Thyroid gland (tissue), 4 donors: ENCODE results near the gene CYP19A1. TPM values are rescaled to one million over a fixed set of nuclear protein-coding genes. Genes with fewer than 3 reads are reported as not detected.

Source experiments
- DNase-seq, 2 donors: peaks; one replicate each; pipeline ENCODE4 v3.0.0-alpha.2; 2019
- H3K27ac ChIP-seq, 3 donors: fragments of 200-600 bp; sonication (generic); 1 replicate in 2 of 3; 2 replicates in 1 of 3; pipeline ENCODE4 v1.5.1; 2016 to 2019; ENCODE audit warnings: mild to moderate bottlenecking in 1 of 3, moderate library complexity in 1 of 3
- H3K27me3 ChIP-seq: fragments of 200-600 bp; sonication (generic); one replicate; pipeline ENCODE4 v1.5.1; 2019
- H3K36me3 ChIP-seq, 2 donors: fragments of 200-600 bp; sonication (generic); one replicate each; pipeline ENCODE4 v1.5.1; 2016 to 2019
- H3K4me1 ChIP-seq, 2 donors: fragments of 200-600 bp; sonication (generic); one replicate each; pipeline ENCODE4 v1.5.1; 2017 to 2019
- H3K4me3 ChIP-seq, 3 donors: fragments of 200-600 bp; sonication (generic); replicated peaks in 1 of 3; 1 replicate in 2 of 3; 2 replicates in 1 of 3; pipeline ENCODE4 v1.5.1; 2016; ENCODE audit warnings: mild to moderate bottlenecking in 1 of 3
- H3K9me3 ChIP-seq: fragments of 200-600 bp; sonication (generic); one replicate; pipeline ENCODE4 v1.5.1; 2017
- CTCF ChIP-seq, 6 experiments: fragments of 200-600 bp in 3 of 6; fragments of 450-650 bp in 3 of 6; sonication (generic) in 3 of 6; IDR thresholded peaks; one replicate each; pipeline ENCODE4 v1.5.1; 2016 to 2019; ENCODE audit warnings: antibody characterized with exemption in 6 of 6, mild to moderate bottlenecking in 2 of 6, inconsistent platforms in 1 of 6, moderate library complexity in 1 of 6
- POLR2A ChIP-seq, 2 donors: fragments of 450-650 bp; IDR thresholded peaks; one replicate each; pipeline ENCODE4 v1.6.1; 2017; ENCODE audit warnings: antibody characterized with exemption in 2 of 2, mild to moderate bottlenecking in 2 of 2, moderate library complexity in 1 of 2
- WGBS, 2 donors: methylation state at CpG; one replicate each; pipeline ENCODE4 v1.1.5; 2017; 5-methylcytosine and 5-hydroxymethylcytosine counted together
- intact Hi-C: fragments of 100-400 bp; cut with DNase I; formaldehyde crosslinking; loops from one replicate; pipeline ENCODE4 v1.15.1; 2023
- total RNA-seq, 4 donors: library from RNA; depleted of rRNA; stranded (reverse); fragments of >200 nt; gene quantifications; one replicate each; pipeline ENCODE4 v1.2.3, GENCODE V29; 2016

CYP19A1 gene
- total RNA-seq, 4 donors from 2014 or later: 1.6 to 5.5 (median 4.5) TPM

- intact Hi-C loops: no loop called here
- 53 to 59% methylated on average over 3 of the region's 3 CpGs for WGBS, 2 donors
- H3K9me3 ChIP-seq: no peaks in the 10 kb centered on the region
Observed at GRCh38 chr15:51171634-51171932, 166.8 kb downstream of the CYP19A1 start.

GRCh38 chr15:51170882-51171633, 167.3 kb downstream of the CYP19A1 start:
- DNase-seq: no peak
- Histone ChIP-seq H3K4me1 (no peaks in the 10 kb centered on the region), H3K27me3 (no peaks in the 10 kb centered on the region), H3K36me3 (no peaks in the 10 kb centered on the region), H3K4me3 (no peak overlapping the region), H3K9me3 (no peaks in the 10 kb centered on the region), H3K27ac (no peak overlapping the region)
- TF ChIP-seq POLR2A (IDR thresholded peaks at IDR 0.05): no peak
- TF ChIP-seq CTCF (IDR thresholded peaks at IDR 0.05): no peak
- intact Hi-C loops: no loop called here
- 74 to 75% methylated on average over 11 of the region's 11 CpGs for WGBS, 2 donors

More at GRCh38 chr15:51171634-51171932, 166.8 kb downstream of the CYP19A1 start:
- Histone ChIP-seq H3K27me3 (no peaks in the 10 kb centered on the region), H3K4me3 (no peak overlapping the region), H3K4me1 (no peaks in the 10 kb centered on the region), H3K27ac (no peak overlapping the region), H3K36me3 (no peaks in the 10 kb centered on the region)
- TF ChIP-seq CTCF (IDR thresholded peaks at IDR 0.05) (no peak), POLR2A (IDR thresholded peaks at IDR 0.05) (no peak)
- DNase-seq: no peak

GRCh38 chr15:51168700-51169099, 169.7 kb downstream of the CYP19A1 start:
- Histone ChIP-seq H3K27me3 (no peaks in the 10 kb centered on the region), H3K27ac (no peak overlapping the region), H3K4me3 (no peak overlapping the region), H3K9me3 (no peaks in the 10 kb centered on the region), H3K4me1 (no peaks in the 10 kb centered on the region), H3K36me3 (no peaks in the 10 kb centered on the region)
- TF ChIP-seq CTCF (IDR thresholded peaks at IDR 0.05): no peak
- no peak for TF ChIP-seq POLR2A (IDR thresholded peaks at IDR 0.05)
- intact Hi-C loops: no loop called here
- DNase-seq: no peak

- Histone ChIP-seq H3K4me3 (no peak overlapping the region), H3K27me3 (no peaks in the 10 kb centered on the region), H3K4me1 (peaks cover 0 to 4% of the 10 kb centered on the region in 2 donors), H3K36me3 (no peaks in the 10 kb centered on the region), H3K9me3 (no peaks in the 10 kb centered on the region), H3K27ac (peak overlapping the region in 1 of 3 donors; percentile 33)
- TF ChIP-seq CTCF (IDR thresholded peaks at IDR 0.05): no peak
- no peak for TF ChIP-seq POLR2A (IDR thresholded peaks at IDR 0.05)
- 74 to 78% methylated on average over 9 of the region's 9 CpGs for WGBS, 2 donors
- intact Hi-C loops: loop anchor here (5.0 kb wide), 1 partner anchor 218 kb away; no protein-coding TSS in a partner anchor
- DNase-seq: no peak
Observed at GRCh38 chr15:51163843-51164242, 174.6 kb downstream of the CYP19A1 start.

GRCh38 chr15:51162865-51163762, 175.3 kb downstream of the CYP19A1 start:
- no peaks in the 10 kb centered on the region for H3K36me3 ChIP-seq
- H3K4me1 ChIP-seq: peaks cover 0 to 4% of the 10 kb centered on the region in 2 donors
- no peaks in the 10 kb centered on the region for H3K9me3 ChIP-seq
- no peaks in the 10 kb centered on the region for H3K27me3 ChIP-seq
- peak overlapping the region in 1 of 3 donors; percentile 33 for H3K27ac ChIP-seq
- no peak overlapping the region for H3K4me3 ChIP-seq
- peak; percentile 59 to 61 for DNase-seq
- intact Hi-C loops: loop anchor here (5.0 kb wide), 1 partner anchor 219 kb away; no protein-coding TSS in a partner anchor
- TF ChIP-seq POLR2A (IDR thresholded peaks at IDR 0.05): no peak
- peak; percentile 63 to 96 (median 82) for TF ChIP-seq CTCF (IDR thresholded peaks at IDR 0.05)
- 8 to 9% methylated on average over 8 of the region's 8 CpGs for WGBS, 2 donors
